NCI-H510A treated with DMSO at 0.1 percent for 48 hours (cell line): ENCODE measurements around the gene ODR4.
A peak's percentile ranks its signal among the peaks of the same experiment; 100 is the strongest.
"Not testable (repeated sequence)": the region's sequence is repeated elsewhere in the genome, so short reads cannot be mapped to it uniquely, and the experiment has no call there.

Source experiments
- DNase-seq: peaks from one replicate; lab custom pipeline; 2025; lab: John Stamatoyannopoulos, UW

The ODR4 gene

DNA sequence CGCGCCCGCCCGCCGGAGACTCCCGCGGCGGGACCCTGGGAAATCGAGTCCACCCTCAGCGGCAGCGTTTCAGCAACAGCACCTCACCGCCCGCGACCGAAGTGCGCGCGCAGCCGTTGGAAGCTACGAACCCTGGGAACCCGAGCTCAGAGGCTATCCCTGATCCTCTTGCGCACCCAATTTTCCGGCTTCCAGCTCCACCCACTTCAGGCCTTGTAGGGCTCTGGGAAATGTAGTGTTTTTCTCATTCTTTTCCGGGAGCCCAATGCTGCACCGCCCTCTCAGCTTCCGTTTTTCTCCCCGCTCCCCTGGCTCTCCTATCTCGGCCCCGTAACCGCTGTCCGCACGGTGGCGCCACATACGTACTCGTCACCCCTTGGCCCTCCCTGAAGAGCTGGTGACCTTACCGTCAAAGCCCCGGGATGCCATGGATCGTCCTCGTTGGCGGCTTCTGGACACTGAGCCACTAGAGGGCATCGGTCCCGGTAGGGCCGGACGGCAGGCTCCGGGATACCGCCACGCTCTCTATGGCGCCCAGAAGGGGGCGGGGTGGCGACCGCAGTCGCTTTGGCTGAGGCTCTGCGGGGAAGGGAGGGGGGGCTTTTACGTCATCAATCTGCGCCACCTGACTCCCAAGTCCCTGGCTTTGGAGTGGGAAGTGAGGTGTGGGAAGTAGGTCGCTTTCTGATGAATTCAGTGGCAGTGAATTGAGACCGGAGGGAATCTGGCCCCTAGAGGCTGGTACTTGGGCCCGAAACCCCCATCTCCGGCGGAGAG lies at the start of gene ODR4, which contains the start of gene TPR:
TSS of gene ODR4 (plus strand) at position 687 of the 777 bp plus-strand sequence. CDS start 3,948 bp downstream, outside the sequence.
TSS of gene TPR (minus strand) at position 102 of the 777 bp plus-strand sequence. CDS start 225 bp downstream, outside the sequence.
- peak; percentile 99 for DNase-seq

DNA sequence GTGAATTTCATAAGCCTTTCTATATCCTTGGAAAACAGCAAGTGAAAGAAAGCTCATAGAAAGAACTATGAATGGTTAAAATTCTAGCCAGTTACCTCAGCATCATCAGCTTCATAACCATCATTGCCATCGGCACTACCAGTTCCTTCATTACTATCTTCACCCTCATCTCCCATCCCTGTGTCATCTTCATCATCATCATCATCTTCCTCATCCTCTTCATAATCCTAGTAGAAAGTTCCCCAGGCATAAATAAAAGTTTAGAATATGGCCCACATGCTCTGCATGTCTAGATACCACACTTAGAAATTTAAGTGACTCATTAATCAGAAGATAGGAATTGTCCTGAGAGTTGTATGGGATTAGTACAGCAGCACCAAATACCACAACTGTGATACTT lies 49.6 kb upstream of the ODR4 start:
- no peak for DNase-seq

GRCh38 chr1:186327331-186327730 lies 48.3 kb upstream of the ODR4 start:
- DNase-seq, result no peak

DNA sequence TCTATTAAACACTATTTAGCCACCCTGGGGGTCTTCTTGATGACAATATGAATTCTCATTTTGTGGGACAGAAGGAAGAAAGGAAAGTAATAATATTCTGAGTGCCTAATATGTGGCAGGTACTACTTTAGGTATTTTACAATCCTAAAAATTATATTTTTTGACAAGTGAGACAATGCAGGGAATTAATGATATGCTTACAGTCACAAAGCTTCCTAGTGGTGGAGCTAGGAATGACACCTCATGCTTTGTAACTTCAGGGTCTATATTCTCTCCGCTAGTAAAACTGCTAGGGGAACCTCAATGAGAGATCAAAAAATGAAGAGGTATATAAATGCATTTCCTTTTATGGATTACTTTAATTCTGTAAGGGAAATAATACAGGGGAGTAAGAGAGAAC lies 44.9 kb upstream of the ODR4 start:
- DNase-seq, result no peak

DNA sequence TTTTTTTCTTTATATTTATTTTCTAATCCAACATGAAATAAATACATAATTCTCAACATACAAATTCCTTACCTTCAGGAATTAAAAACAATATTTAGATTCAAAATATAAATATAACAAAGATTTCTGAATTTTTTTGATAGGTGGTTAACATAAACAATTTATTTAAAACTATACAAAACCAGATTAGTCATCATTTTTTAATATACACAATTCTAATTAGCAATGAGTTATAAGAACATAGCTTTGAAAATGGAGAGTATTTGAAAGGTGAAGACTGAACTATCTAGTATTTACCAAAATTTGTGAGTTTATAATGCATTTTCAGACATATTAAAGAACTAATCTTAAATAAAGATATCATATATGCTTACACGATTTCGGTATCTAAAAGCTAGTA lies 38.1 kb upstream of the ODR4 start:
- no peak for DNase-seq

- DNase-seq, result no peak
Measured at GRCh38 chr1:186340772-186341171, 34.9 kb upstream of the ODR4 start.

DNA sequence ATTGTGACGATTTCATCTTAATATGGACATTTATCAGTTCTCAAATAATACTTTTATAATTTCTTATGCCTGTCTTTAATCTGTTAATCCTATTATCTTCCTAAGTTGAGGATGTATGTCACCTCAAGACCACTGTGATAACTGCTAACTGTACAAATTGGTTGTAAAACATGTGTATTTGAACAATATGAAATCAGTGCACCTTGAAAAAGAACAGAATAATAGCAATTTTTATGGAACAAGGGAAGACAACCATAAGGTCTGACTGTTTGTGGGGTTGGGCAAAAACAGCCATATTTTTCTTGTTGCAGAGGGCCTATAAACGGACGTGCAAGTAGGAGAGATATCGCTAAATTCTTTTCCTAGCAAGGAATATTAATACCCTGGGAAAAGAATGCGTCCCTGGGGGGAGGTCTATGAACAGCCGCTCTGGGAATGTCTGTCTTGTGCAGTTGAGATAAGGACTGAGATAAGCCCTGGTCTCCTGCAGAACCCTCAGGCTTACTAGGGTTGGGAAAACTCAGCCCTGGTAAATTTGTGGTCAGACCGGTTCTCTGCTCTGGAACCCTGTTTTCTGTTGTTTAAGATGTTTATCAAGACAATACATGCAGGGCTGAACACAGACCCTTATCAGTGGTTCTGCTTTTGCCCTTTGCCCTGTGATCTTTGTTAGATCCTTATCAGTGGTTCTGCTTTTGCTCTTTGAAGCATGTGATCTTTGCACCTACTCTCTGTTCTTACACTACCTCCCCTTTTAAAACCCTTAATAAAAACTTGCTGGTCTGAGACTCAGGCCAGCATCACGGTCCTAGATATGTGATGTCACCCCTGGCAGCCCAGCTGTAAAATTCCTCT lies 27.6 kb upstream of the ODR4 start:
- not testable (repeated sequence) for DNase-seq

DNA sequence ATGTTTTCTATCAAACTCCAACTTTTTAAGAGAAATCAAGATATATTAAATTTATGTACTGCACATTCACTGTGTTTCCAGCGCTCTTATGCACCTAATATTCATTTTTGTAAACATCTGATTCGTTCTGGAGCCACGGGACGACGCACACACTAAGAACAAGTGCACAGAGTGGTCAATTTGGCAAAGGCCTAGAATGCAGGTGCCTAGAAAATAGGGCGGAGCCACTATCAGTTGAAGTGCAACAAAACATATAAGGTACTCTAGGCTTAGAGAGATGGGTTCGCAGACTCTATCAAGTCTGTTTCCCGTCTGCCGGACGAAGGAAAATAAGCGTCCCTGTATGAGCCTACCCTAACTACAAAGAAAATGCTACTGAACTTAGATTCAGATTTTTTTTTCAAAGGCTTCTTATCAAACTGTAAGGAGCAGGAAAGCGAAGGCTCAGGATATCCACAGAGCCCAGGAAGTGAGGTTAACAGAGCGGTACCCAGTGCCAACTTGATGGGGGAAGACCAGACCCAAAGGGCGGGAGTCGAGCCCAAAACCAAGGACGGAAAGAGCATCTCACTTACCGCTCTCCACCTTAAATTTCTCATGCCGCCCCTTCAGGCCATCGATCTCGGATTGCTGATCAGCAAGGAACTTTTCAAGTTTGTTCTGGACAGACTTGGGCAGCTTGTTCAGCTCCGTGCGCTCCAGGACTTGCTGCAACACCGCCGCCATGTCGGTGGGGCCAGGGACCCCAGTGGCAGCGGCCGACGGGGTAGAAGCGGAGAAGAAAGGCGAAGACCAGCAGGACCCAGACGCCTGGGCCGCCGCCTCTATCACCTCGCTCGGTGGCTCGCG lies 1.1 kb upstream of the ODR4 start:
- peak; percentile 52 for DNase-seq

DNA sequence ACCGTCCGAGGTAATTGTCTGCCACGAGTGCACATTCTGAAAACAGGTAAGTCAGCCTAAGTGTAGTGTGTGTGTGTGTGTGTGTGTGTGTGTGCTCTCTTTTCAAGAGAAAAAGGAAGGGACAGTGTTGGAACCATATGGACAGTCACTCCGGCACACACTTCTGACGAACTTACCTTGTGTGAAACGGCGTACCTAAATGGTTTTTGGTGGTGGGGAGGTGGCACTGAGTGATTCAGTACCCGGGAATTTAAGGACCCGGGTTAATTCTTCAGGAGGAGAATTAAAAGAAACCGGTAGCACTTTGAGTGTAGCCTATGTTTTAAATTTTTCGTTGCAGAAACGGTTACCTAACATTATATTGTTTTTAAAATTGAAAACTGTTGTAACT lies 286 bp downstream of the ODR4 start:
- no peak for DNase-seq

DNA sequence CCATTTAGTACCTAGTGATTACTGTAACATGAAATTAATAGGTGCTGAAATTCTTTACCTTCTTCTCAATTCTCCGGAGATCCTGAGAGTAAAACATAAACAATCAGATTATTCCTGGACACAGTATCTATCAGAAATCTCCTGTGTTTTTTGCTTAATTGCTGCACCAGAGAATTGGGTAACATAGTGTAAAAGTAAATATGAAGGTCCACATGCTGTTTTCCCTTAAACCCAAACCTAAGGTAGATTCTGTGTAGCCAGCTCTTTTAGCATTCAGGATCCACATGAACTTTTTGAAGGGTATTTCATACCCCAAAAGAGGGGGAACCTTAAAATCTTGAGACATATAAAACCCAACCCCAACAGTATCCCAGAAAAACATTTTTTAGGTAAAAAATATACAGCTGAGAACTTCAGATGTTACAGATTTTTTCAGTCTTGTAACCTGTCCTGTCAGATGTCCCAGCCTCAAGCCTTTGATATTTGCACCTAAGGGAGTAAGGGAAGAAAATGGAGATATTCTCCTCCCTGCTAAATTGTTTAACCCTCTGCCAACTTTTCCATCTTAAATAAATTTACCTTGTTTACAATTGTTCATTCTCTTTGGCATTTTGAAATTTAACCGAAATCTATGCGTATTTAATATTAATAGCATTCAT lies 11.2 kb downstream of the ODR4 start:
- DNase-seq, result no peak

- no peak for DNase-seq
Measured at GRCh38 chr1:186390925-186391324, 15.3 kb downstream of the ODR4 start.

- no peak for DNase-seq
Measured at GRCh38 chr1:186391841-186392240, 16.2 kb downstream of the ODR4 start.

GRCh38 chr1:186392711-186393110 lies 17.1 kb downstream of the ODR4 start:
- DNase-seq, result not testable (repeated sequence)

DNA sequence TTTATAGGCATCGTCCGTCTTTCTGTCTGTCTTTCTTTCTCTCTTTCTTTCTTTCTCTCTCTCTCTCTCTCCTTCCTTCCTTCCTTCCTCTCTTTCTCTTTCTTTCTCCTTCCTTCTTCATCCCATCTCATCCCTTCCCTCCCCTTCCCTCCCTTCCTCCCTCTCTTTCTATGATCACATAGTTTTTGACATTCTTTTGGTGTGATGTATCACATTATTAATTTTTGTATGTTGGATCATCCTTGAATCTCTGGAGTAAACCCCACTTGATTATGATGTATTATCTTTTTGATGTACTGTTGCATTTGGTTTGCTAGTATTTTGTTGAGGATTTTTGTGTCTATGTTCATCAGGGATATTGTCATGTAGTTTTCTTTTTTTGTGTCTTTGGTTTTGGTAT lies 25.8 kb downstream of the ODR4 start:
- DNase-seq, result not testable (repeated sequence)

GRCh38 chr1:186403632-186404031 lies 28.0 kb downstream of the ODR4 start:
- DNase-seq, result no peak

DNA sequence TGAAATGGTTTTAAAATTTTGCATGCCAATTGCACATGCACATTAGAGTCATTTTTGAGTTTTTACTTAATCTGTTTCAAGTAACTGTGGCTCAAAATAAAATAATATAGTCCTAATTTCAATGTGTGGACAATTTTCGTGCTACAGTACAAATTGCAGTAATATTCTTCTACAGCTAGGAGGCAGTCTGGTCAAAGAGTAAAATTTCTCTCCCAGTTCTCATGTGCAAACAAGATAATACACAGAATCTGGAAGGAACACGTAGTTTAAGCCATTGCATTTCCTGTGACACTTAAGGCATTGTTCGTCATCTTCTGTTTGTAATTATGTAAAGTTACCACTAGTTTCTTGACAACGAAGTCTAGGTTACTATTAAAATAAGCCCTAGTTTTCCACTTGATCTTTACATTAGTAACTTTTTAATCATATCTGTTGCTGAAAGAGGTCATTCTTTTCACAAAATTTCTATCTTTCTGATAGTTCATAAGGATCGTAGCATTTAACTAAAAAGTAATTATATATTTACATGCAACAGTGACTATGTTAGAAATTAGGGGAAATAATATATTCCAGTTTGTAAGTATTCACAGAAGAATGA lies 28.9 kb downstream of the ODR4 start:
- DNase-seq, result peak; percentile 71

DNA sequence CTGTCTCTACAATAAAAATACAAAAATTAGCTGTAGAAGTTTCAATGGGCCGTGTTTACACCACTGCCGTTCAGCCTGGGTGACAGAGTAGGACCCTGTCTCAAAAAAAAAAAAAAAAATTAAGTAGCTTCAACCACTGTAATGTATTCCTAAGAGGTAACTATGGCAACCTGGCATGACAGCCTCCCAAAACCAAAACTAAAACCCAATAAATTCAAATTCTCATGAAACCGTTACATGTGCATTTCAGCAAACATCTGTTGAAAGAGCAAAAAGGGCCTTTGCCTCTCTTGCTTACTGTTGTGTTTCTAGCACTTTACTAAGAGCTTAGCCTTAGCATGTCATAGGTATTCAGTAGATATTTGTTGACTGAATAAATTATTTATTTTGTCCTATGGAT lies 33.5 kb downstream of the ODR4 start:
- DNase-seq, result no peak

- DNase-seq, result no peak
Measured at GRCh38 chr1:186413319-186413718, 37.7 kb downstream of the ODR4 start.

DNA sequence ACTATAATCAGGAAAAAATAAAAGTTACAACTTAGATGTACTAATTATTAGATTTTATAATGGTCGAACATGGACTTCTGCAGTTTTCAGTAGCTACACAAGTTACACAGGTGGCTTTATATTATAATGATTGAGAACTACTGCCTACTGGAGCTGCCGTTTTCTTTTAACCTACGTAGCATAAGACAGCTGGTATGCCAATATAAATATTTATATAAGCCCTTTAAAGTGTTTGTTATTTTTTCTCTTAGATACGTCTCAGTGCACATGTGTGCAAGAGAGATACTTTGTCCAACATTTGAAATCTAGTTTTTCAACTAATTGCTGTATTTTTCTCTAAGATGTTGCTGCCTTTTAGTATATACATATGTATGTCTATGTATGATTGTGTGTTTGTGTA lies 42.9 kb downstream of the ODR4 start:
- DNase-seq, result peak; percentile 68

DNA sequence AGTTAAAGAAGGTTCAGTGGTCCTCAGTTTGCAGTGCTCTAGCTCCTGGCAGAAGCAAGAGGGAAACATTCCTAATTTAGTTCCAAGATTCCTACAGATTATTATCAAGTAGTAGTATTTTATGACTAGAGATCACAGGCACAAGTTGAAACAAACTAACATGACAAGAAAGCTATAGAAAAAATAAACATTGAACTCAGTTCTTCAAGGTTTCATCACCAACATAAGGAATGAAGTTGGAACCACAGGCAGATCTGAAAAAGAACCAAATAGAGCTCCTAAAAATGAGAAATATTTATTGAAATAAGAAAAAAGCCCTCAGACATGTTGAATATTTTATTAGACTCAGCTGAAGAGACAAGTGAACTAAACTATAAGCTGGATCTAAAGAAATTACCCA lies 44.7 kb downstream of the ODR4 start:
- DNase-seq, result no peak

DNA sequence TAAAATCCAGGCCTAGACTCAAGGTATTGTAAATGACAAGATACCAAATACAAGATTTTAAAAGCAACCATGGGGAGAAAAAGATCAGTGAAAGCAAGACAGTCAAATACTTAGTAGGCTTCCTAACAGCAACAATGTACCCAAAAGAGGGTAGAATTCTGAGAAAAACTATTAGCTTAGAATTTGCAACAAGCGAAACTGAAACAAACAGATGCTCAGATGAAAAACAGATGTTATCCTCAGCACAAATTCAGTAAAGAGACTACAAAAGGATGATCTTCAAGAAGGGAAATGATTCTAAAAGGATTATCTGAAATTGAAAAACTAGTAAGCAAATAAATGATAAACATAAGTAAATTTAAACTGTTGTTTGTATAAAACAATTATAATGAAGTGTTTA lies 45.3 kb downstream of the ODR4 start:
- DNase-seq, result no peak
